Endothelial cell of umbilical vein (primary cell): Measurements from ENCODE around the gene PDE8B. TPM values are rescaled to one million over a fixed set of nuclear protein-coding genes. Genes with fewer than 3 reads are reported as not detected.

Source experiments
- BruUV-seq: library from RNA; stranded (reverse); fragments of 400-500 nt; replicated peaks from 2 replicates; lab custom pipeline; 2021; lab: Mats Ljungman, UMichigan
- CTCF ChIA-PET: fragments of 300-600, 350-600 bp; sonication (Branson Sonifier 250); formaldehyde crosslinking; loops from one replicate; lab custom pipeline; 2021; ENCODE audit warnings: antibody characterized with exemption, inconsistent platforms; lab: Charles Lee
- POLR2A ChIA-PET: fragments of 300-600, 350-600 bp; sonication (Branson Sonifier 250); formaldehyde crosslinking; loops from one replicate; lab custom pipeline; 2021; ENCODE audit warnings: antibody characterized with exemption, inconsistent platforms; lab: Charles Lee
- DNase-seq: peaks from one replicate; pipeline ENCODE4 v3.0.0-alpha.2; 2011; ENCODE audit warnings: low read depth, low spot score
- FAIRE-seq: peaks from 2 replicates; lab custom pipeline; 2011; peaks lifted over from hg19 to GRCh38; lab: Jason Lieb, UNC
- H2AFZ ChIP-seq: 2 replicates; pipeline ENCODE4 v1.6.0; 2012; ENCODE audit warnings: low read depth, low read length, control low read depth, inconsistent platforms
- H3K27ac ChIP-seq: 2 replicates; pipeline ENCODE4 v1.5.1; 2011; ENCODE audit warnings: low read depth, mild to moderate bottlenecking, control low read depth, low read length, moderate library complexity; ENCODE audit not compliant: insufficient read depth
- H3K27me3 ChIP-seq, 2 experiments: 2 replicates each; pipeline versions ENCODE4 v1.6.0 to v1.6.1; 2011; ENCODE audit warnings: low read length in 2 of 2, mixed read lengths in 1 of 2; ENCODE audit not compliant: control insufficient read depth in 2 of 2, insufficient read depth in 2 of 2
- H3K36me3 ChIP-seq, 2 experiments: 2 replicates in 1 of 2; 3 replicates in 1 of 2; pipeline ENCODE4 v1.5.1; 2011; ENCODE audit warnings: low read length in 2 of 2, mild to moderate bottlenecking in 1 of 2, moderate library complexity in 1 of 2; ENCODE audit not compliant: control insufficient read depth in 2 of 2, insufficient read depth in 2 of 2; ENCODE audit errors: extremely low read depth in 1 of 2
- H3K4me1 ChIP-seq: 3 replicates; pipeline ENCODE4 v1.5.1; 2011; ENCODE audit warnings: mild to moderate bottlenecking, low read length; ENCODE audit not compliant: control insufficient read depth, insufficient read depth; ENCODE audit errors: extremely low read depth
- H3K4me2 ChIP-seq: 2 replicates; pipeline ENCODE4 v1.6.1; 2011; ENCODE audit warnings: low read length, control low read depth, mixed read lengths; ENCODE audit not compliant: insufficient read depth
- H3K4me3 ChIP-seq, 3 experiments: fragments of 200-600 bp in 1 of 3; sonication (generic), shearing (Covaris generic) in 1 of 3; replicated peaks in 1 of 3; 2 replicates each; pipeline ENCODE4 v1.5.1; 2011 to 2016; ENCODE audit warnings: control low read depth in 3 of 3, low read length in 3 of 3, mild to moderate bottlenecking in 2 of 3, inconsistent platforms in 1 of 3, low read depth in 1 of 3, moderate library complexity in 1 of 3; ENCODE audit not compliant: insufficient read depth in 1 of 3
- H3K79me2 ChIP-seq: 2 replicates; pipeline ENCODE4 v1.6.0; 2012; ENCODE audit warnings: low read length, inconsistent platforms; ENCODE audit not compliant: control insufficient read depth, insufficient read depth
- H3K9ac ChIP-seq: replicated peaks from 2 replicates; pipeline ENCODE3; 2011; ENCODE audit warnings: low read length, control low read depth; ENCODE audit not compliant: insufficient read depth; ENCODE audit errors: extremely low read depth
- H3K9me1 ChIP-seq: replicated peaks from 3 replicates; pipeline ENCODE4 v1.6.0; 2011; ENCODE audit warnings: mild to moderate bottlenecking, low read length; ENCODE audit not compliant: control insufficient read depth, insufficient read depth; ENCODE audit errors: extremely low read depth
- H3K9me3 ChIP-seq: replicated peaks from 2 replicates; pipeline ENCODE4 v1.5.1; 2012; ENCODE audit warnings: low read length, inconsistent platforms; ENCODE audit not compliant: control insufficient read depth, insufficient read depth
- H4K20me1 ChIP-seq: replicated peaks from 2 replicates; pipeline ENCODE3; 2011; ENCODE audit warnings: mild to moderate bottlenecking, low read length; ENCODE audit not compliant: control insufficient read depth, insufficient read depth; ENCODE audit errors: extremely low read depth
- CTCF ChIP-seq, 2 donors: IDR thresholded peaks; 1 replicate in 1 of 2; 2 replicates in 1 of 2; pipeline ENCODE4 v1.5.1; 2011; ENCODE audit warnings: low read length in 2 of 2, mild to moderate bottlenecking in 2 of 2, moderate library complexity in 2 of 2, control low read depth in 1 of 2, inconsistent platforms in 1 of 2, low read depth in 1 of 2; ENCODE audit not compliant: insufficient read depth in 1 of 2; ENCODE audit errors: extremely low read depth in 1 of 2
- EZH2 ChIP-seq: IDR thresholded peaks from 2 replicates; pipeline ENCODE4 v1.6.1; 2012; ENCODE audit warnings: borderline replicate concordance, low read depth, mild to moderate bottlenecking, moderate library complexity, low read length, inconsistent platforms; ENCODE audit not compliant: severe bottlenecking
- FOS ChIP-seq: IDR thresholded peaks from 2 replicates; pipeline ENCODE4 v1.6.1; 2011; ENCODE audit warnings: mild to moderate bottlenecking, low read length, moderate library complexity, borderline replicate concordance; ENCODE audit not compliant: insufficient read depth
- GATA2 ChIP-seq: IDR thresholded peaks from 2 replicates; pipeline ENCODE4 v1.7.0; 2011; ENCODE audit warnings: low read depth, mild to moderate bottlenecking, moderate library complexity, mixed read lengths, low read length; ENCODE audit not compliant: insufficient read length, insufficient read depth
- JUN ChIP-seq: IDR thresholded peaks from 2 replicates; pipeline ENCODE4 v1.6.1; 2011; ENCODE audit warnings: borderline replicate concordance, low read depth; ENCODE audit not compliant: insufficient read length, insufficient read depth
- MAX ChIP-seq: IDR thresholded peaks from 2 replicates; pipeline ENCODE4 v1.6.1; 2011; ENCODE audit not compliant: insufficient read depth, insufficient read length
- MYC ChIP-seq: IDR thresholded peaks from one replicate; pipeline ENCODE4 v1.6.1; 2011; ENCODE audit warnings: mild to moderate bottlenecking, low read depth, low read length
- POLR2A ChIP-seq: IDR thresholded peaks from 2 replicates; pipeline ENCODE4 v1.6.1; 2012; ENCODE audit warnings: low read depth, mild to moderate bottlenecking, control low read depth, low read length
- POLR2AphosphoS5 ChIP-seq: IDR thresholded peaks from 2 replicates; pipeline ENCODE4 v1.6.1; 2012; ENCODE audit warnings: low read depth, mild to moderate bottlenecking, control low read depth, low read length, moderate library complexity; ENCODE audit not compliant: insufficient read depth
- dilution Hi-C: fragments of 300-500 bp; cut with MboI; formaldehyde crosslinking; loops from one replicate; pipeline ENCODE4 v1.15.0; 2019; ENCODE audit warnings: low sequenced_read_pairs; ENCODE audit not compliant: extremely low pct_ligation_motif_present
- intact Hi-C: fragments of 100-400 bp; cut with micrococcal nuclease; formaldehyde crosslinking; loops from one replicate; pipeline ENCODE4 v1.10.0; 2022
- polyA plus RNA-seq, 4 experiments: library from polyadenylated mRNA; depleted of rRNA in 3 of 4; stranded (reverse) in 3 of 4; unstranded in 1 of 4; fragments of >200 nt; gene quantifications; 2 replicates each; pipeline versions ENCODE4 v1.2.1 to v1.2.3, GENCODE V29; 2011 to 2012; ENCODE audit warnings: missing spikeins in 1 of 4
- total RNA-seq: library from RNA; stranded (reverse); gene quantifications from 2 replicates; pipeline ENCODE4 v1.2.3, GENCODE V29; 2021

PDE8B gene
- total and polyA plus RNA-seq, 2 donors (not counting 3 experiments of a cell fraction or from before 2014, with no cell fraction given): not detected

GRCh38 chr5:77285251-77285841, 74.9 kb downstream of the PDE8B start:
- dilution Hi-C loops: no loop called here
- Histone ChIP-seq H3K4me1 (no peaks in the 10 kb centered on the region), H3K36me3 (no peaks in the 10 kb centered on the region), H3K27ac (no peak overlapping the region), H3K79me2 (no peaks in the 10 kb centered on the region), H3K4me2 (no peak overlapping the region), H3K4me3 (no peak overlapping the region), H4K20me1 (no peaks in the 10 kb centered on the region), H3K27me3 (peaks cover 1 to 8% of the 10 kb centered on the region in 2 experiments), H3K9ac (no peak overlapping the region), H3K9me1 (no peaks in the 10 kb centered on the region), H3K9me3 (no peaks in the 10 kb centered on the region), H2AFZ (no peak overlapping the region)
- ChIA-PET POLR2A (no interaction called here), CTCF (no interaction called here)
- no TSS peak for BruUV-seq
- no peak for TF ChIP-seq POLR2A
- TF ChIP-seq FOS: no peak
- TF ChIP-seq EZH2: no peak
- no peak for TF ChIP-seq JUN
- no peak for TF ChIP-seq MAX
- TF ChIP-seq MYC: no peak
- TF ChIP-seq POLR2AphosphoS5: no peak
- no peak for TF ChIP-seq GATA2
- no peak for TF ChIP-seq CTCF (IDR thresholded peaks at IDR 0.05; ENCODE audit: extremely low read depth in 1 of 2, insufficient read depth in 1 of 2, low read depth in 1 of 2, low read length in 2 of 2)
- DNase-seq: no peak
- FAIRE-seq: no peak
- intact Hi-C loops: no loop called here
